ENCODE measurements around the gene PSAT1. TPM values are rescaled to one million over a fixed set of nuclear protein-coding genes. Genes with fewer than 3 reads are reported as not detected.
A peak's percentile ranks its signal among the peaks of the same experiment; 100 is the strongest.

The PSAT1 gene
- total RNA-seq (ENCODE audit: unreplicated experiment), result 83.3 TPM
- long read RNA-seq, transcript PSAT1-202 (9 exons, 2,188 nt), result major isoform, 83 of 96 reads
- long read RNA-seq, partial matches to known transcripts, result 2 of 96 reads
- long read RNA-seq, other reads (novel, unspliced or antisense), result 8 of 96 reads

- Mint-ChIP-seq H3K4me1 (ENCODE audit: low read depth, unreplicated experiment) (peaks cover 14% of the 10 kb centered on the region), H3K27me3 (ENCODE audit: unreplicated experiment) (peaks cover 8% of the 10 kb centered on the region)
- DNase-seq, result peak; percentile 93
Observed at GRCh38 chr9:78296893-78297671, at the start of gene PSAT1. PSAT1 (plus strand) TSS chr9:78297125; CDS start chr9:78297211, 86 bp downstream.

GRCh38 chr9:78248635-78249034 is 48.3 kb upstream of the PSAT1 start:
- Mint-ChIP-seq H3K4me1 (ENCODE audit: low read depth, unreplicated experiment) (no peaks in the 10 kb centered on the region), H3K27ac (ENCODE audit: unreplicated experiment) (no peak overlapping the region), H3K27me3 (ENCODE audit: unreplicated experiment) (no peaks in the 10 kb centered on the region), H3K36me3 (ENCODE audit: unreplicated experiment) (no peaks in the 10 kb centered on the region), H3K4me3 (ENCODE audit: unreplicated experiment) (no peak overlapping the region), H3K9me3 (ENCODE audit: unreplicated experiment) (no peaks in the 10 kb centered on the region)
- TF ChIP-seq CTCF (IDR thresholded peaks at IDR 0.05; ENCODE audit: partially characterized antibody, unreplicated experiment), result no peak
- no peak for DNase-seq

More at GRCh38 chr9:78296893-78297671, at the start of gene PSAT1:
- H3K36me3 Mint-ChIP-seq (ENCODE audit: unreplicated experiment), result no peaks in the 10 kb centered on the region
- H3K27ac Mint-ChIP-seq (ENCODE audit: unreplicated experiment), result peak within 1 kb of the TSS; percentile 91
- peak within 1 kb of the TSS; percentile 97 for H3K4me3 Mint-ChIP-seq (ENCODE audit: unreplicated experiment)
- TF ChIP-seq CTCF (IDR thresholded peaks at IDR 0.05; ENCODE audit: partially characterized antibody, unreplicated experiment), result no peak
- H3K9me3 Mint-ChIP-seq (ENCODE audit: unreplicated experiment), result peaks cover 13% of the 10 kb centered on the region

DNA sequence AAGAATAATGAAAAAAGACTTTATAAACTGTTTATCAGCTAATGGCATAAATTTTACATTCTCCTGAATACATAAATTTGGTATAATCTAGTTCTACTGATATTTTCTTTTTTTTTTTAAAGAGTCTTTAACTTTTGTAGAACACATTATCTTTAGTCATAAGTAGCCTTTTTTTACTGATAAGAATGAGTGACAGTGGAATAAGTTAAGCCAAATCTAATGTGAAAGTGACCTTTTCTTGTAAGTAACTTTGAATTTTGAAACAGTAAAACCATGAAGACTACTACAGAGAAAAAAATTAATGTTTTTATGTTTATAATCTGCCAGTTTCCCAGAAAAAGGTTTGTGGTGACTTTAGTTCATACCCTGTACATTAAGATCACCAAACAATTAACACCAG is 47.4 kb upstream of the PSAT1 start:
- H3K4me1 Mint-ChIP-seq (ENCODE audit: low read depth, unreplicated experiment), result no peaks in the 10 kb centered on the region
- TF ChIP-seq CTCF (IDR thresholded peaks at IDR 0.05; ENCODE audit: partially characterized antibody, unreplicated experiment), result no peak
- no peaks in the 10 kb centered on the region for H3K27me3 Mint-ChIP-seq (ENCODE audit: unreplicated experiment)
- H3K36me3 Mint-ChIP-seq (ENCODE audit: unreplicated experiment), result no peaks in the 10 kb centered on the region
- no peaks in the 10 kb centered on the region for H3K9me3 Mint-ChIP-seq (ENCODE audit: unreplicated experiment)
- DNase-seq, result no peak
- H3K4me3 Mint-ChIP-seq (ENCODE audit: unreplicated experiment), result no peak overlapping the region
- no peak overlapping the region for H3K27ac Mint-ChIP-seq (ENCODE audit: unreplicated experiment)

DNA sequence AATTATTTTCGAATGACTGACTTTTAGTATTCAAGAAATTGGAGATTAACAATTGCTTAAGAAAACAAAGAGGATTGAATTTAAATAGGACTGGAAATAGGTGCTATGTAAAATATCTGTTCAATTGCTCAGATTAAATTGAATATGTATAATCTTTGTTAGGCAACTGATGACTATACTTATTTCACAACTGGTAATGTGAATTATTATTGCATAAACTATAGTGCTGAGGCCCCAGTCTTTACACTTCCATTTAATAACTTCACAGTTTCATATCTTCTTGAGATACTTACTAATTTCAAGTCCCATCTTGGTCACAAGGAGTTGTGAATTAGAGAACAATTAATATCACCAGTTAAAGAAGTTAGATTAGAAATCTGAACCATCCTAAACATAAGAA is 44.3 kb upstream of the PSAT1 start:
- Mint-ChIP-seq H3K4me3 (ENCODE audit: unreplicated experiment) (no peak overlapping the region), H3K27ac (ENCODE audit: unreplicated experiment) (no peak overlapping the region), H3K4me1 (ENCODE audit: low read depth, unreplicated experiment) (no peaks in the 10 kb centered on the region), H3K36me3 (ENCODE audit: unreplicated experiment) (no peaks in the 10 kb centered on the region), H3K9me3 (ENCODE audit: unreplicated experiment) (no peaks in the 10 kb centered on the region), H3K27me3 (ENCODE audit: unreplicated experiment) (no peaks in the 10 kb centered on the region)
- DNase-seq, result no peak
- TF ChIP-seq CTCF (IDR thresholded peaks at IDR 0.05; ENCODE audit: partially characterized antibody, unreplicated experiment), result no peak

DNA sequence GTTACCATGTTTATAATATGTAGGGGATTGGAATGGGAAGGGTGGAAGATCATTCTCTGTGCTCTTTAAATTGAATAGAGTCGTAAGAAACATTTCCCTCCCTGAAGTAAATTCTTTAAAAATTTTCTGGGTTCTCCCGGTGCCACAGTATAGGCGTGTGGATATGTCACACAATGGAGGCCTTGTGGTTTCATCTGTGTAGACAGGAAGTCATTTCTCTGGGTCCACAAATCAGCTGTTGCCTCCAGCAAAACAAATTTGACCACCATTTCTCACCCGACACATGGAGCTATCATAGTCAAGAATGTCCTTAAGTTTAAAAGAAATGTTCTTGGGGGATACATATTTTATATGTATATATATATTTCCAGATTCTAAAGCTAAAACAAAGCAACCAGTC is 43.6 kb upstream of the PSAT1 start:
- no peak for TF ChIP-seq CTCF (IDR thresholded peaks at IDR 0.05; ENCODE audit: partially characterized antibody, unreplicated experiment)
- no peak overlapping the region for H3K27ac Mint-ChIP-seq (ENCODE audit: unreplicated experiment)
- no peak overlapping the region for H3K4me3 Mint-ChIP-seq (ENCODE audit: unreplicated experiment)
- no peaks in the 10 kb centered on the region for H3K27me3 Mint-ChIP-seq (ENCODE audit: unreplicated experiment)
- no peak for DNase-seq
- H3K4me1 Mint-ChIP-seq (ENCODE audit: low read depth, unreplicated experiment), result no peaks in the 10 kb centered on the region
- H3K9me3 Mint-ChIP-seq (ENCODE audit: unreplicated experiment), result no peaks in the 10 kb centered on the region
- H3K36me3 Mint-ChIP-seq (ENCODE audit: unreplicated experiment), result no peaks in the 10 kb centered on the region

Data from glutamatergic neuron (in vitro differentiated cells).